Activated T-cell treated with anti-CD3 and anti-CD28 coated beads for 4 hours (primary cell): ENCODE measurements around the gene RPS6KA5.

Experiments
- DNase-seq: peaks from one replicate; pipeline ENCODE4 v3.0.0-alpha.2; 2020

RPS6KA5 gene

GRCh38 chr14:91021991-91022621, 38.3 kb downstream of the RPS6KA5 start:
- DNase-seq: no peak

GRCh38 chr14:91021115-91021514, 39.3 kb downstream of the RPS6KA5 start:
- DNase-seq: no peak

- DNase-seq: no peak
Measured at GRCh38 chr14:91019673-91020072, 40.8 kb downstream of the RPS6KA5 start.

- DNase-seq: no peak
Measured at GRCh38 chr14:91018481-91018880, 42.0 kb downstream of the RPS6KA5 start.

- no peak for DNase-seq
Measured at GRCh38 chr14:91016800-91017410, 43.5 kb downstream of the RPS6KA5 start.

GRCh38 chr14:91015435-91015834, 45.0 kb downstream of the RPS6KA5 start:
- no peak for DNase-seq

GRCh38 chr14:91012045-91012444, 48.4 kb downstream of the RPS6KA5 start:
- no peak for DNase-seq

GRCh38 chr14:91010153-91010533, 50.3 kb downstream of the RPS6KA5 start:
- no peak for DNase-seq

GRCh38 chr14:91009501-91010152, 50.8 kb downstream of the RPS6KA5 start:
- DNase-seq: no peak

GRCh38 chr14:91008759-91009409, 51.6 kb downstream of the RPS6KA5 start:
- no peak for DNase-seq

- DNase-seq: no peak
Measured at GRCh38 chr14:91005716-91006115, 54.7 kb downstream of the RPS6KA5 start.

GRCh38 chr14:91004987-91005386, 55.5 kb downstream of the RPS6KA5 start:
- DNase-seq: no peak

- DNase-seq: no peak
Measured at GRCh38 chr14:90999299-90999698, 61.1 kb downstream of the RPS6KA5 start.

GRCh38 chr14:90996967-90997366, 63.5 kb downstream of the RPS6KA5 start:
- DNase-seq: no peak

GRCh38 chr14:90995785-90996184, 64.7 kb downstream of the RPS6KA5 start:
- no peak for DNase-seq

GRCh38 chr14:90993792-90994191, 66.6 kb downstream of the RPS6KA5 start:
- no peak for DNase-seq

- no peak for DNase-seq
Measured at GRCh38 chr14:90991690-90992443, 68.6 kb downstream of the RPS6KA5 start.

- DNase-seq: no peak
Measured at GRCh38 chr14:90990141-90990540, 70.3 kb downstream of the RPS6KA5 start.

GRCh38 chr14:90987140-90987539, 73.3 kb downstream of the RPS6KA5 start:
- no peak for DNase-seq

GRCh38 chr14:90986510-90986909, 73.9 kb downstream of the RPS6KA5 start:
- DNase-seq: no peak

- no peak for DNase-seq
Measured at GRCh38 chr14:90985601-90986242, 74.7 kb downstream of the RPS6KA5 start.

GRCh38 chr14:90983560-90983959, 76.9 kb downstream of the RPS6KA5 start:
- no peak for DNase-seq

- no peak for DNase-seq
Measured at GRCh38 chr14:90981636-90982035, 78.8 kb downstream of the RPS6KA5 start.
